PFSK-1 (cell line): ENCODE measurements around the gene SETD1A.

Experiments used
- POLR2AphosphoS5 ChIP-seq: IDR thresholded peaks from 2 replicates; pipeline ENCODE4 v1.6.1; 2012; ENCODE audit warnings: low read depth, mild to moderate bottlenecking, control low read depth, low read length, moderate library complexity
- TAF1 ChIP-seq: IDR thresholded peaks from 2 replicates; pipeline ENCODE4 v1.6.1; 2012; ENCODE audit warnings: low read length, control low read depth, borderline replicate concordance; ENCODE audit not compliant: insufficient read depth

DNA sequence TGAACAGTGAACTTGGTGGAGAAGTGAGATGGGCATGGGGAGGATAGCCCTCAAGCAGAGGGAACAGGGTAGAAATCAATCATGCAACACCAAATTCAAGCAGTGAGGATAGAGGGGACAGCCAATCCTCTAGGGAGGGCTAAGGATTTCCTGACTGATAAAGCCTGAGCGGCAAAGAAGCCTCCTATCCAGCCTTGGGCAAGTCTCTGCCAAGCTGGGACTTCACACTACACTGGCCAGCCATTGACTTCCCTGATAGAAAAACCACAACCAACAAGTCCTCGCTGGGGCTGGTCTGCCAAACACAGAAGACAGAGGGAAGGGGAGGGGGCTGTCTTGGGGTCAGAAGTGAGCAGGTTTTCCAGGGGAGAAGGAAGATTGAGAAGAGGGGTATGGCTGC, 36.7 kb upstream of the SETD1A start:
- TF ChIP-seq POLR2AphosphoS5: no peak
- TF ChIP-seq TAF1: no peak
